KMS-11 (cell line): Measurements from ENCODE around the gene PRKCSH.
A peak's percentile ranks its signal among the peaks of the same experiment; 100 is the strongest.

ENCODE experiments used
- H2AFZ ChIP-seq: fragments of 200-600 bp; sonication (generic); 2 replicates; pipeline ENCODE4 v1.6.1; 2016; ENCODE audit warnings: antibody characterized with exemption, mixed run types, low read depth
- H3K27ac ChIP-seq: fragments of 200-600 bp; sonication (generic); 2 replicates; pipeline ENCODE4 v1.6.1; 2016; ENCODE audit warnings: mild to moderate bottlenecking, mixed run types
- H3K27me3 ChIP-seq: fragments of 200-600 bp; sonication (generic); 2 replicates; pipeline ENCODE4 v1.6.1; 2017; ENCODE audit warnings: mild to moderate bottlenecking, low read depth, mixed run types, moderate library complexity; ENCODE audit not compliant: insufficient read depth
- H3K36me3 ChIP-seq: fragments of 200-600 bp; sonication (generic); 2 replicates; pipeline ENCODE4 v1.6.1; 2017; ENCODE audit warnings: mild to moderate bottlenecking, mixed run types; ENCODE audit not compliant: insufficient read depth
- H3K4me1 ChIP-seq: fragments of 200-600 bp; sonication (generic); 2 replicates; pipeline ENCODE4 v1.6.1; 2016; ENCODE audit warnings: mild to moderate bottlenecking, low read depth, mixed run types; ENCODE audit not compliant: poor library complexity, severe bottlenecking
- H3K4me2 ChIP-seq: fragments of 200-600 bp; sonication (generic); 2 replicates; pipeline ENCODE4 v1.7.0; 2016; ENCODE audit warnings: mild to moderate bottlenecking, mixed run types
- H3K4me3 ChIP-seq: fragments of 200-600 bp; sonication (generic); IDR thresholded peaks from 2 replicates; pipeline ENCODE4 v1.6.1; 2017; ENCODE audit warnings: low read depth, low read length, mixed read lengths; ENCODE audit not compliant: insufficient read depth
- H3K79me2 ChIP-seq: fragments of 200-600 bp; sonication (generic); 2 replicates; pipeline ENCODE4 v1.6.1; 2016; ENCODE audit warnings: low read depth, mixed run types; ENCODE audit not compliant: insufficient read depth
- H3K9ac ChIP-seq: fragments of 200-600 bp; sonication (generic); 2 replicates; pipeline ENCODE4 v1.6.1; 2016; ENCODE audit warnings: mild to moderate bottlenecking, mixed run types
- H4K20me1 ChIP-seq: fragments of 200-600 bp; sonication (generic); 2 replicates; pipeline ENCODE4 v1.6.1; 2016; ENCODE audit warnings: mild to moderate bottlenecking, mixed run types; ENCODE audit not compliant: insufficient read depth
- TF ChIP-seq, protein P1 (sequence below): fragments of 200-600 bp; sonication (generic); conservative IDR thresholded peaks from 2 replicates; pipeline ENCODE4 v1.6.1; 2017; ENCODE audit warnings: low read depth, mild to moderate bottlenecking, antibody characterized with exemption, low read length, moderate library complexity, mixed read lengths

The PRKCSH gene

DNA sequence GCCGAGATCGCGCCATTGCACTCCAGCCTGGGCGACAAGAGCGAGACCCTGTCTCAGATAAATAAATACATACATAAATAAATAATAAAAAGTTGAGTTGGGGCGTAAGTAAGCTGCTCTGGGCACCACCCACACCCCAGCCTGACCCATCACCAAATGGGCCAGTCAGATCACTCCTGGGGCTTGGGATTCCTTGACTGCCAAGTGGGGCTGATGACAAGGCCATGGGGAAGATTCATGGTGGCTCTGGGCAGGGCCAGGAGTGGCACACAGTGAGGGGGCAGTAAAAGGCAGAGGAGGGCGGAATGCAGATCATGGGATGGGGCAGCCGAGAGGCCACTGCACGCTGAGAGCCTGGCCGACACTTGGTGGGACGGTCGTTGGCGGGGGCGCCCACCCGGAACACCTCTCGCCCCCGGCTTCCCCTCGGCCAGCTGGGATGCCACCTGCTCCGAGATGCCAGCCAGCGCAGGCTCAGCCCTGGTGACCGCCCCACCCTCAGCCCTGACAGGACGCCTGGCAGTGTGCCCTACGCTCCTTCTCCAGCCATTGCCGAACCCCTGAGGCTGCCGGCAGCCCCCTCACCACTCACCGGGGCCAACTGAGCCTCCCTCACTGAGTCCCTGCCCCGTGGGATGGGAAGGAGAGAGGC is 59.3 kb downstream of the PRKCSH start:
- H3K79me2 ChIP-seq, result no peaks in the 10 kb centered on the region
- H3K27me3 ChIP-seq, result no peaks in the 10 kb centered on the region
- TF ChIP-seq, protein P1, sequence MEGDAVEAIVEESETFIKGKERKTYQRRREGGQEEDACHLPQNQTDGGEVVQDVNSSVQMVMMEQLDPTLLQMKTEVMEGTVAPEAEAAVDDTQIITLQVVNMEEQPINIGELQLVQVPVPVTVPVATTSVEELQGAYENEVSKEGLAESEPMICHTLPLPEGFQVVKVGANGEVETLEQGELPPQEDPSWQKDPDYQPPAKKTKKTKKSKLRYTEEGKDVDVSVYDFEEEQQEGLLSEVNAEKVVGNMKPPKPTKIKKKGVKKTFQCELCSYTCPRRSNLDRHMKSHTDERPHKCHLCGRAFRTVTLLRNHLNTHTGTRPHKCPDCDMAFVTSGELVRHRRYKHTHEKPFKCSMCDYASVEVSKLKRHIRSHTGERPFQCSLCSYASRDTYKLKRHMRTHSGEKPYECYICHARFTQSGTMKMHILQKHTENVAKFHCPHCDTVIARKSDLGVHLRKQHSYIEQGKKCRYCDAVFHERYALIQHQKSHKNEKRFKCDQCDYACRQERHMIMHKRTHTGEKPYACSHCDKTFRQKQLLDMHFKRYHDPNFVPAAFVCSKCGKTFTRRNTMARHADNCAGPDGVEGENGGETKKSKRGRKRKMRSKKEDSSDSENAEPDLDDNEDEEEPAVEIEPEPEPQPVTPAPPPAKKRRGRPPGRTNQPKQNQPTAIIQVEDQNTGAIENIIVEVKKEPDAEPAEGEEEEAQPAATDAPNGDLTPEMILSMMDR, result no peak
- no peak overlapping the region for H2AFZ ChIP-seq
- no peaks in the 10 kb centered on the region for H4K20me1 ChIP-seq
- no peaks in the 10 kb centered on the region for H3K4me1 ChIP-seq
- H3K36me3 ChIP-seq, result no peaks in the 10 kb centered on the region
- H3K9ac ChIP-seq, result no peak overlapping the region
- H3K4me2 ChIP-seq, result no peak overlapping the region
- H3K27ac ChIP-seq, result no peak overlapping the region
- no peak overlapping the region for H3K4me3 ChIP-seq

DNA sequence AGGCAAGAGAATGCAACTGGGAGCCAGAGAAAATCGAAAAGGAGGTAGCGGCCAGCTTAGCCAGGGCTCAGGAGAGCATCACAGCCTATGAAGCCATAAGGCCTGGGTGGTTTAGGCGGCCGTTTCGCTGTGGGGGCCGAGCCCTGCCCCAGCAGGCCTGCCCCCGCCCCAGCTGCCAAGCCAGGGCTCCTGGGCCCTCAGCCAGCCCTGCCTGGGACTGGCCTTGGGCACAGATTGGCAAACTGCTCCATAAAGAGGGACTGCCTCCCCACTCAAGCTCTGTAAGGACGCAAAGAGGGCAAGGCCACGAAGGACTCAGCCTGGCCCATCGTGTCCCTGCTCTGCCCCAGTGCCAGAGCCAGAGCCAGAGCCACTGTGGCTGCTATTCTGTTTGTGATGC is 60.0 kb downstream of the PRKCSH start:
- Histone ChIP-seq H3K27me3 (no peaks in the 10 kb centered on the region), H3K79me2 (no peaks in the 10 kb centered on the region), H3K36me3 (no peaks in the 10 kb centered on the region), H3K4me2 (no peak overlapping the region), H2AFZ (no peak overlapping the region), H4K20me1 (no peaks in the 10 kb centered on the region), H3K4me1 (no peaks in the 10 kb centered on the region), H3K4me3 (no peak overlapping the region), H3K27ac (no peak overlapping the region), H3K9ac (no peak overlapping the region)
- TF ChIP-seq, protein P1, result no peak

GRCh38 chr19:11495885-11496284 is 60.5 kb downstream of the PRKCSH start:
- no peak overlapping the region for H3K9ac ChIP-seq
- no peaks in the 10 kb centered on the region for H3K36me3 ChIP-seq
- no peak overlapping the region for H2AFZ ChIP-seq
- no peak overlapping the region for H3K4me3 ChIP-seq
- H3K27ac ChIP-seq, result no peak overlapping the region
- H3K79me2 ChIP-seq, result no peaks in the 10 kb centered on the region
- H3K27me3 ChIP-seq, result no peaks in the 10 kb centered on the region
- TF ChIP-seq, protein P1, result no peak
- no peaks in the 10 kb centered on the region for H3K4me1 ChIP-seq
- H4K20me1 ChIP-seq, result no peaks in the 10 kb centered on the region
- H3K4me2 ChIP-seq, result no peak overlapping the region

DNA sequence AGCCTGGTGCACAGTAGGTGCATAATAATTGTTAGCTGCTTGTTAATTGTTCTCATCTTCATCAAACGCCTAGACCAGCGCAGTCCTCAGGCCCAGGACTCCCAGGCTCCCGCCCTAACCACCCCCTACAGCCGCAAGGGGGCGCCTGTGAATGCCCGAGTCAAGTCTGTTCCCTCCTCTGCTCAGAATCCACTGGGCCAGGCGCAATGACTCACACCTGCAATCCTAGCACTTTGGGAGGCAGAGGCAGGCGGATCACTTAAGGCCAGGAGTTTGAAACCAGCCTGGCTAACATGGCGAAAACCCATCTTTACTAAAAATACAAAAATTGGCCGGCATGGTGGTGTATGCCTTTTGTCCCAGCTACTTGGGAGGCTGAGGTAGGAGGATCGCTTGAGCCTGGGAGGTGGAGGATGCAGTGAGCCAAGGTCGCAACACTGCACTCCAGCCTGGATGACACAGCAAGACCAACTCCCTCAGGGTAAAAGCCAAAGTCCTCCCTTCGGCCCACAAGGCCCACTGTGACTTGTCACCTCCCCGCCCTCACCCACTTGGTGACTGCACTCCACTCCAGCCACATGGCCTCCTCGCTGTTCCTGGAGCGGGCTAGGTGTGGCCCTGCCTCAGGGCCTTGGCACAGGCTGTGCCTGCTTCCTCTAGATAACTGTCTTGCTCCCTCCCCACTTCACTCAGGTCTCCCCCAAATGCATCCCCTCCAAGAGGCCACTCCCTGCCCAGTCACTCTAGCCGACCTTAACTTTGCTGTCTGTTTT is 61.1 kb downstream of the PRKCSH start:
- Histone ChIP-seq H3K36me3 (no peaks in the 10 kb centered on the region), H3K9ac (no peak overlapping the region)

More for the DNA sequence above, 61.1 kb downstream of the PRKCSH start:
- Histone ChIP-seq H3K27me3 (no peaks in the 10 kb centered on the region), H3K4me3 (no peak overlapping the region), H3K4me1 (no peaks in the 10 kb centered on the region), H3K27ac (no peak overlapping the region), H3K79me2 (no peaks in the 10 kb centered on the region), H3K4me2 (no peak overlapping the region), H2AFZ (no peak overlapping the region), H4K20me1 (no peaks in the 10 kb centered on the region)
- TF ChIP-seq, protein P1, result peak; percentile 52
